Kidney capillary endothelial cell (primary cell): ENCODE measurements around the gene KCNQ4.

Experiments used
- DNase-seq: peaks from one replicate; pipeline ENCODE4 v3.0.0-alpha.2; 2018; ENCODE audit warnings: low spot score

Gene KCNQ4

GRCh38 chr1:40820251-40820797 is 36.7 kb downstream of the KCNQ4 start:
- DNase-seq: no peak

- DNase-seq: no peak
These were observed 37.5 kb downstream of the KCNQ4 start for GRCh38 chr1:40820911-40821693.

GRCh38 chr1:40822890-40823289 is 39.3 kb downstream of the KCNQ4 start:
- no peak for DNase-seq

- no peak for DNase-seq
These were observed 39.8 kb downstream of the KCNQ4 start for GRCh38 chr1:40823345-40823744.

GRCh38 chr1:40823983-40824382 is 40.4 kb downstream of the KCNQ4 start:
- DNase-seq: no peak

GRCh38 chr1:40824591-40825434 is 41.2 kb downstream of the KCNQ4 start:
- no peak for DNase-seq

- no peak for DNase-seq
These were observed 41.8 kb downstream of the KCNQ4 start for GRCh38 chr1:40825435-40825788.

- DNase-seq: no peak
These were observed 42.4 kb downstream of the KCNQ4 start for GRCh38 chr1:40825996-40826395.

- DNase-seq: no peak
These were observed 46.2 kb downstream of the KCNQ4 start for GRCh38 chr1:40829631-40830245.

GRCh38 chr1:40830419-40830943 is 46.9 kb downstream of the KCNQ4 start:
- DNase-seq: no peak

- no peak for DNase-seq
These were observed 47.6 kb downstream of the KCNQ4 start for GRCh38 chr1:40831001-40831732.

- no peak for DNase-seq
These were observed 50.4 kb downstream of the KCNQ4 start for GRCh38 chr1:40833979-40834378.

- DNase-seq: no peak
These were observed 51.5 kb downstream of the KCNQ4 start for GRCh38 chr1:40834968-40835545.

- no peak for DNase-seq
These were observed 52.7 kb downstream of the KCNQ4 start for GRCh38 chr1:40836283-40836682.

- no peak for DNase-seq
These were observed 54.0 kb downstream of the KCNQ4 start for GRCh38 chr1:40837601-40838000.

- no peak for DNase-seq
These were observed 54.7 kb downstream of the KCNQ4 start for GRCh38 chr1:40838045-40838979.

- no peak for DNase-seq
These were observed 55.7 kb downstream of the KCNQ4 start for GRCh38 chr1:40838980-40839942.

GRCh38 chr1:40839943-40840335 is 56.4 kb downstream of the KCNQ4 start:
- no peak for DNase-seq
